ENCODE measurements around the gene RNF17.

RNF17 gene

GRCh38 chr13:24925318-24926231, 161.6 kb downstream of the RNF17 start:
- no peak overlapping the region for H3K27ac ChIP-seq

GRCh38 chr13:24927810-24928404, 163.9 kb downstream of the RNF17 start:
- no peak for TF ChIP-seq CTCF (IDR thresholded peaks at IDR 0.05)
- Histone ChIP-seq H3K4me1 (ENCODE audit: control insufficient read depth in 1 of 2, insufficient read depth in 1 of 2, low read depth in 1 of 2, low read length in 1 of 2) (peaks cover 4 to 9% of the 10 kb centered on the region in 2 experiments), H3K36me3 (no peaks in the 10 kb centered on the region), H3K27ac (no peak overlapping the region), H3K4me3 (ENCODE audit: low read depth in 1 of 2, low read length in 1 of 2) (no peak overlapping the region), H3K27me3 (peaks cover 27% of the 10 kb centered on the region), H3K9me3 (no peaks in the 10 kb centered on the region)

More at GRCh38 chr13:24925318-24926231, 161.6 kb downstream of the RNF17 start:
- Histone ChIP-seq H3K27me3 (peaks cover 4% of the 10 kb centered on the region), H3K36me3 (no peaks in the 10 kb centered on the region), H3K9me3 (no peaks in the 10 kb centered on the region), H3K4me3 (ENCODE audit: low read depth in 1 of 2, low read length in 1 of 2) (no peak overlapping the region), H3K4me1 (ENCODE audit: control insufficient read depth in 1 of 2, insufficient read depth in 1 of 2, low read depth in 1 of 2, low read length in 1 of 2) (peaks cover 7 to 12% of the 10 kb centered on the region in 2 experiments)
- TF ChIP-seq CTCF (IDR thresholded peaks at IDR 0.05), result no peak

- Histone ChIP-seq H3K36me3 (no peaks in the 10 kb centered on the region), H3K27ac (no peak overlapping the region), H3K27me3 (peaks cover 32% of the 10 kb centered on the region), H3K4me1 (ENCODE audit: control insufficient read depth in 1 of 2, insufficient read depth in 1 of 2, low read depth in 1 of 2, low read length in 1 of 2) (peaks cover 0 to 16% of the 10 kb centered on the region in 2 experiments), H3K4me3 (ENCODE audit: low read depth in 1 of 2, low read length in 1 of 2) (no peak overlapping the region), H3K9me3 (no peaks in the 10 kb centered on the region)
- no peak for TF ChIP-seq CTCF (IDR thresholded peaks at IDR 0.05)
Measured at GRCh38 chr13:24929196-24929595, 165.2 kb downstream of the RNF17 start.

All from neutrophil (primary cell).